Upper lobe of right lung (tissue), 1 donor: ENCODE data around the gene MYEOV. TPM values are rescaled to one million over a fixed set of nuclear protein-coding genes. Genes with fewer than 3 reads are reported as not detected.
A peak's percentile ranks its signal among the peaks of the same experiment; 100 is the strongest.

ENCODE experiments used
- ATAC-seq: fragments of 200-7000 bp; cut with Tn5 transposase; one replicate; pipeline ENCODE4 v1.9.1; 2020; ENCODE audit warnings: mild to moderate bottlenecking, moderate library complexity
- DNase-seq: peaks from one replicate; pipeline ENCODE4 v3.0.0-alpha.2; 2020
- H3K27ac ChIP-seq: fragments of 200-600 bp; one replicate; pipeline ENCODE4 v1.8.0; 2022
- H3K27me3 ChIP-seq: fragments of 200-600 bp; one replicate; pipeline ENCODE4 v1.8.0; 2022; ENCODE audit warnings: mild to moderate bottlenecking
- H3K36me3 ChIP-seq: fragments of 200-600 bp; one replicate; pipeline ENCODE4 v1.8.0; 2022
- H3K4me1 ChIP-seq: fragments of 200-600 bp; one replicate; pipeline ENCODE4 v1.8.0; 2022
- H3K4me3 ChIP-seq: fragments of 200-600 bp; one replicate; pipeline ENCODE4 v1.8.0; 2022; ENCODE audit warnings: mild to moderate bottlenecking
- H3K9me3 ChIP-seq: fragments of 200-600 bp; one replicate; pipeline ENCODE4 v1.8.0; 2022
- intact Hi-C: fragments of 100-400 bp; cut with DNase I; formaldehyde crosslinking; loops from one replicate; pipeline ENCODE4 v1.11.0; 2022
- total RNA-seq: library from RNA; stranded (reverse); fragmentation: NEBNext Ultra II Directional; extraction: Animal tissue kit (Norgen Biotek cat#: 25700); gene quantifications from one replicate; pipeline ENCODE4 v1.2.1, GENCODE V29; 2021
- TF ChIP-seq, protein P1 (sequence below): fragments of 200-600 bp; IDR thresholded peaks from one replicate; pipeline ENCODE4 v1.8.0; 2022; ENCODE audit warnings: antibody characterized with exemption
- donor health status: DM: no; HTN: yes; CAD: no; lungs with severe emphysema.

Gene MYEOV
- total RNA-seq, 1 donor from 2014 or later = 0.23 TPM

DNA sequence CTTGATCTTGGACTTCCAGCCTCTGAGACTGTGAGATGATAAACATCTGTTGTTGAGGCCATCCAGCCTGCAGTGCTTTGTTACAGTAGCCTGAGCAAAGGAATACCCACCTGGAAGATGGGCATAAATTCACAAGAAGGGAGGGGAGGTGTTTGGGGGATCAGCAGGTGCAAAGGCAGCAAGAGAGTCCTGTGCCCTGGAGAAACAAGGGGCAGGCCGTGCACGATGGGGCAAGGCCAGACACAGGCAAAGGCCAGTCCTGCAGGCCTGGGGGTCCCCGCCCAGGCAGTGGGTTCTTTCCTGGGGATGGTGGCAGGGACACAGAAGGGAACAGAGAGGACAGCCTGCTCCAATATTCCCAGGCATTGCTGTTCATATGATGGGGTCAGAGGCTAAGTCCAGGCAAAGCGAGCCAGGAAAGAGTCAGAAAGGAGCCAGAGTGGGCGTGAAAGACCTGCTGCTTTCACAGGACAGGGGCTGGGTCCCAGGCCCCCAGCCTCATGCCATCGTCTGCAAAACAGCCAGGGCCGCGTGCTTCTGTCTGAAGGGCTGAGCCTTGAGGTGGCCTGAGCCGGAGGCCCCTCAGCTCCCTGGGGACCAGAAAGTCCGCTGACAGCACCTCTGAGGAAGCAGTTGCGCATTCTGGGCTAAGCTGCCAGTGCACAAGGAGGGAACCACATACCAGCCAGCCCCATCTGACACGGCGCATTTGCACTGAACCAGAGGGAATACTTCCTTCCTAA is 48.8 kb downstream of the MYEOV start:
- TF ChIP-seq, protein P1, sequence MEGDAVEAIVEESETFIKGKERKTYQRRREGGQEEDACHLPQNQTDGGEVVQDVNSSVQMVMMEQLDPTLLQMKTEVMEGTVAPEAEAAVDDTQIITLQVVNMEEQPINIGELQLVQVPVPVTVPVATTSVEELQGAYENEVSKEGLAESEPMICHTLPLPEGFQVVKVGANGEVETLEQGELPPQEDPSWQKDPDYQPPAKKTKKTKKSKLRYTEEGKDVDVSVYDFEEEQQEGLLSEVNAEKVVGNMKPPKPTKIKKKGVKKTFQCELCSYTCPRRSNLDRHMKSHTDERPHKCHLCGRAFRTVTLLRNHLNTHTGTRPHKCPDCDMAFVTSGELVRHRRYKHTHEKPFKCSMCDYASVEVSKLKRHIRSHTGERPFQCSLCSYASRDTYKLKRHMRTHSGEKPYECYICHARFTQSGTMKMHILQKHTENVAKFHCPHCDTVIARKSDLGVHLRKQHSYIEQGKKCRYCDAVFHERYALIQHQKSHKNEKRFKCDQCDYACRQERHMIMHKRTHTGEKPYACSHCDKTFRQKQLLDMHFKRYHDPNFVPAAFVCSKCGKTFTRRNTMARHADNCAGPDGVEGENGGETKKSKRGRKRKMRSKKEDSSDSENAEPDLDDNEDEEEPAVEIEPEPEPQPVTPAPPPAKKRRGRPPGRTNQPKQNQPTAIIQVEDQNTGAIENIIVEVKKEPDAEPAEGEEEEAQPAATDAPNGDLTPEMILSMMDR = no peak
- intact Hi-C loops = no loop called here
- H3K27me3 ChIP-seq = no peaks in the 10 kb centered on the region
- no peaks in the 10 kb centered on the region for H3K36me3 ChIP-seq
- no peaks in the 10 kb centered on the region for H3K9me3 ChIP-seq
- no peak overlapping the region for H3K4me3 ChIP-seq
- DNase-seq = peak; percentile 44
- no peak overlapping the region for H3K27ac ChIP-seq
- H3K4me1 ChIP-seq = no peaks in the 10 kb centered on the region
- no peak for ATAC-seq

DNA sequence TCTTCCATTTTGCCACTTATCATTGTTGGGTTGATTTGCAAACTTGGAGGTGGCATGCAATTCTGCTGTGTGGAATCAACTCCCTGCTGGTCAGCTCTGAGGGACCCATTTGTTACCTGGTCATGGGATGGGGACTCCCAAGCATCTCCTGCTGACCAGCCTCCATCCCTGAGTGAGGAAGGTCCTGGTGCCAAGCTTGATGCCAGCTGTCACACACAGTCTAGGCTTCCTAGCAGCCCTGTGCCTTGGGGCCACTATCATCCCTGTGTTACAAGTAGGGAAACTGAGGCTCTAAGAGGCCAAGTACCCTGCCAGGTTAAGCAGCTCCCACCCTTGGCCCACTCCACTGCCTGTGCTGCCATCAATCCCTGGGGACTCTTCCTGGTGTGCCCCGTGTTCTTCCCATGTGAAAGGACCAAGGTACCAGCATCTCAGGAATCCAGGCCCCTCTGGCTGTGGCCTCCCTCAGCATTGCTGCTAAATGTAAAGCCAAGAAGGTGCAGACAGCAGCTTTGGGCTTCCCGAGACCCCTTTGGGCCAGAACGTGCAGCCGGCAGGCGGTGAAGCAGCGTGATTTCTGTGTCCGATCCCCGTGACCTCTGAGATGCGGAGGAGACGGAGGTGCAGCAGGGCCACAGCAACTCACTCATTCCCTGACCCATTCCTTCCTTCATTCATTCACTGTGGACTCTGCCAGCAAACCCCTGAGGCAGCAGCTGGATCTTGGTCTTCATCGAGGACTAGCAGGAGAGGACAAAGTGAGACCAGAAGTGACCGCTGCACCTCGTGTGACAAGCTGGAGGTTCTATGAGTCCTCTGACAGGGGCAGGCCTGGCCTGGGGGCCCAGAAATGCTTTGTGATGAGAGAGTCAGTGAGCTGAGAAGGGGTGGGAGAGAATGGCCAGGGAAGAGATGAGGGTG is 49.7 kb downstream of the MYEOV start:
- ATAC-seq = no peak
- no peak overlapping the region for H3K4me3 ChIP-seq
- DNase-seq = peak; percentile 44
- H3K9me3 ChIP-seq = no peaks in the 10 kb centered on the region
- TF ChIP-seq, protein P1 = no peak
- no peaks in the 10 kb centered on the region for H3K4me1 ChIP-seq
- intact Hi-C loops = no loop called here
- no peak overlapping the region for H3K27ac ChIP-seq
- no peaks in the 10 kb centered on the region for H3K36me3 ChIP-seq
- H3K27me3 ChIP-seq = no peaks in the 10 kb centered on the region

DNA sequence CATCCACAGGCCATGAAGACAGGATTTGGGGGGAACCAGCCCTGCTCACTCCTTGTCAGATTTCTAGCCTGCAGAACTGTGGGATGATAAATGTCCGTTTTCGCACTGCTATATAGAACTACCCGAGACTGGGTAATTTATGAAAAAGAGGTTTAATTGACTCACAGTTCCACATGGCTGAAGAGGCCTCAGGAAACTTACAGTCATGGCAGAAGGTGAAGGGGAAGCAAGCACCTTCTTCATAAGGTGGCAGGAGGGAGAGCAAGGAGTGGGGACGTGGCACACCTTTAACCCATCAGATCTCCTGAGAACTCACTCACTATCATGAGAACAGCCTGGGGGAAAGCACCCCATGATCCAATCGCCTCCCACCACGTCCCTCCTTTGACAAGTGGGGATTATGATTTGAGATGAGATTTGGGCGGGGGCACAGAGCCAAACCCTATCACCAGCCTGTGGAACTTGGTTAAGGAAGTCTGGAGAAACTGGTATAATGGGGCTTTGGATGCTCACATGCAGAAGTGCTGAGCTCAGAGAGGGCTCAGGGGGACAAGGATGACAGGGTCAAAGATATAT is 50.7 kb downstream of the MYEOV start:
- ATAC-seq (no peak), DNase-seq (peak; percentile 9)
- Histone ChIP-seq H3K4me3 (no peak overlapping the region), H3K36me3 (no peaks in the 10 kb centered on the region), H3K27ac (no peak overlapping the region), H3K27me3 (no peaks in the 10 kb centered on the region), H3K4me1 (no peaks in the 10 kb centered on the region), H3K9me3 (no peaks in the 10 kb centered on the region)
- intact Hi-C loops = no loop called here
- TF ChIP-seq, protein P1 = no peak

Other genes starting within 250 kb of the MYEOV start
- gene TPCN2, start 245.2 kb upstream of the MYEOV start, total RNA-seq = 16.6 TPM
- not detected for gene SMIM38, start 138.2 kb upstream of the MYEOV start, total RNA-seq
- gene LINC01488, start 187.5 kb downstream of the MYEOV start, total RNA-seq = not detected